H9 (cell line): ENCODE results near the gene PC. TPM values are rescaled to one million over a fixed set of nuclear protein-coding genes. Genes with fewer than 3 reads are reported as not detected.

Experiments used
- DNase-seq: peaks from one replicate; pipeline ENCODE4 v3.0.0-alpha.2; 2017
- H2AFZ ChIP-seq: one replicate; pipeline ENCODE4 v1.6.1; 2013; ENCODE audit warnings: mild to moderate bottlenecking, low read length, control low read depth, moderate library complexity
- H2AK5ac ChIP-seq: 2 replicates; pipeline ENCODE4 v1.6.1; 2013; ENCODE audit warnings: low read length, control low read depth, mixed read lengths; ENCODE audit not compliant: insufficient read length
- H2BK120ac ChIP-seq: one replicate; pipeline ENCODE4 v1.6.1; 2013; ENCODE audit warnings: low read depth, mild to moderate bottlenecking, low read length, control low read depth, inconsistent platforms; ENCODE audit not compliant: poor library complexity, severe bottlenecking
- H2BK12ac ChIP-seq: 2 replicates; pipeline ENCODE4 v1.6.1; 2013; ENCODE audit warnings: low read length, control low read depth, mixed read lengths, low read depth; ENCODE audit not compliant: insufficient read length
- H2BK15ac ChIP-seq: 2 replicates; pipeline ENCODE4 v1.6.1; 2013; ENCODE audit warnings: low read depth, low read length, control low read depth
- H2BK20ac ChIP-seq: one replicate; pipeline ENCODE4 v1.6.1; 2013; ENCODE audit warnings: low read depth, mild to moderate bottlenecking, low read length, control low read depth, inconsistent platforms; ENCODE audit not compliant: poor library complexity, severe bottlenecking
- H2BK5ac ChIP-seq: 2 replicates; pipeline ENCODE4 v1.6.1; 2013; ENCODE audit warnings: low read length, control low read depth, mixed read lengths; ENCODE audit not compliant: insufficient read length
- H3K14ac ChIP-seq: 2 replicates; pipeline ENCODE4 v1.6.1; 2013; ENCODE audit warnings: low read length, control low read depth; ENCODE audit not compliant: insufficient read depth
- H3K18ac ChIP-seq: 2 replicates; pipeline ENCODE4 v1.6.1; 2013; ENCODE audit warnings: low read depth, mild to moderate bottlenecking, mixed read lengths, low read length, control low read depth; ENCODE audit not compliant: insufficient read length
- H3K23ac ChIP-seq: 2 replicates; pipeline ENCODE4 v1.6.1; 2013; ENCODE audit warnings: low read length, control low read depth, mixed read lengths, low read depth; ENCODE audit not compliant: insufficient read length
- H3K23me2 ChIP-seq: 2 replicates; pipeline ENCODE4 v1.6.1; 2013; ENCODE audit warnings: low read depth, mild to moderate bottlenecking, mixed read lengths, low read length, control low read depth; ENCODE audit not compliant: insufficient read length, poor library complexity, severe bottlenecking
- H3K27ac ChIP-seq: 2 replicates; pipeline ENCODE4 v1.5.1; 2013; ENCODE audit warnings: low read length, control low read depth, mixed read lengths, low read depth; ENCODE audit not compliant: insufficient read length
- H3K27me3 ChIP-seq: 2 replicates; pipeline ENCODE4 v1.6.1; 2013; ENCODE audit warnings: low read length, control low read depth, inconsistent platforms; ENCODE audit not compliant: insufficient read depth
- H3K4ac ChIP-seq: 2 replicates; pipeline ENCODE4 v1.6.1; 2013; ENCODE audit warnings: low read depth, mild to moderate bottlenecking, control low read depth, inconsistent platforms, low read length, moderate library complexity
- H3K4me1 ChIP-seq: 2 replicates; pipeline ENCODE4 v1.6.1; 2013; ENCODE audit warnings: low read length, control low read depth, inconsistent platforms; ENCODE audit not compliant: insufficient read depth
- H3K4me2 ChIP-seq: 2 replicates; pipeline ENCODE4 v1.6.1; 2013; ENCODE audit warnings: low read length, control low read depth, mixed read lengths; ENCODE audit not compliant: insufficient read length, insufficient read depth
- H3K56ac ChIP-seq: 2 replicates; pipeline ENCODE4 v1.6.1; 2013; ENCODE audit warnings: low read depth, mild to moderate bottlenecking, mixed read lengths, low read length, control low read depth; ENCODE audit not compliant: insufficient read length
- H3K79me1 ChIP-seq: 2 replicates; pipeline ENCODE4 v1.6.1; 2013; ENCODE audit warnings: low read depth, mild to moderate bottlenecking, moderate library complexity, low read length, control low read depth, inconsistent platforms; ENCODE audit not compliant: insufficient read depth, poor library complexity, severe bottlenecking
- H3K79me2 ChIP-seq: 2 replicates; pipeline ENCODE4 v1.6.1; 2013; ENCODE audit warnings: low read length, control low read depth, inconsistent platforms; ENCODE audit not compliant: insufficient read depth
- H3K9ac ChIP-seq: 2 replicates; pipeline ENCODE4 v1.6.1; 2013; ENCODE audit warnings: low read length, control low read depth, mixed read lengths; ENCODE audit not compliant: insufficient read length; ENCODE audit errors: extremely low read depth
- H3K9me3 ChIP-seq: one replicate; pipeline ENCODE4 v1.6.1; 2013; ENCODE audit warnings: low read depth, low read length, inconsistent platforms; ENCODE audit not compliant: control insufficient read depth
- H3T11ph ChIP-seq: one replicate; pipeline ENCODE4 v1.6.1; 2013; ENCODE audit warnings: mild to moderate bottlenecking, low read length, control low read depth, inconsistent platforms
- H4K20me1 ChIP-seq: one replicate; pipeline ENCODE4 v1.6.1; 2013; ENCODE audit not compliant: control insufficient read depth, insufficient read length, insufficient read depth
- H4K5ac ChIP-seq: 2 replicates; pipeline ENCODE4 v1.6.1; 2013; ENCODE audit warnings: low read depth, mild to moderate bottlenecking, mixed read lengths, low read length, control low read depth; ENCODE audit not compliant: insufficient read length
- H4K8ac ChIP-seq: replicated peaks from 2 replicates; pipeline ENCODE4 v1.6.1; 2013; ENCODE audit warnings: low read length, control low read depth, mixed read lengths, low read depth; ENCODE audit not compliant: insufficient read length
- H4K91ac ChIP-seq: 2 replicates; pipeline ENCODE4 v1.6.1; 2013; ENCODE audit warnings: low read depth, mild to moderate bottlenecking, moderate library complexity, mixed read lengths, low read length, control low read depth; ENCODE audit not compliant: insufficient read length
- H3K27ac Mint-ChIP-seq, 3 experiments: 2 replicates in 2 of 3; 3 replicates in 1 of 3; pipeline ENCODE4 v1.8.0; 2020 to 2021; ENCODE audit warnings: mixed read lengths in 3 of 3, mild to moderate bottlenecking in 1 of 3, moderate library complexity in 1 of 3
- H3K27me3 Mint-ChIP-seq: 2 replicates; pipeline ENCODE4 v1.8.0; 2021; ENCODE audit warnings: low read depth, mild to moderate bottlenecking, moderate library complexity, mixed read lengths
- H3K36me3 Mint-ChIP-seq, 3 experiments: 2 replicates in 2 of 3; 3 replicates in 1 of 3; pipeline ENCODE4 v1.8.0; 2020 to 2021; ENCODE audit warnings: low read depth in 3 of 3, mixed read lengths in 3 of 3; ENCODE audit not compliant: insufficient read depth in 1 of 3
- H3K4me1 Mint-ChIP-seq, 2 experiments: 2 replicates each; pipeline ENCODE4 v1.8.0; 2020; ENCODE audit warnings: mixed read lengths in 2 of 2
- H3K4me3 Mint-ChIP-seq, 2 experiments: 2 replicates in 1 of 2; 3 replicates in 1 of 2; pipeline ENCODE4 v1.8.0; 2020 to 2021; ENCODE audit warnings: mild to moderate bottlenecking in 2 of 2, mixed read lengths in 2 of 2, moderate library complexity in 1 of 2
- H3K9me3 Mint-ChIP-seq, 2 experiments: 2 replicates in 1 of 2; 3 replicates in 1 of 2; pipeline ENCODE4 v1.8.0; 2020; ENCODE audit warnings: mild to moderate bottlenecking in 2 of 2, mixed read lengths in 2 of 2, moderate library complexity in 1 of 2
- WGBS: extraction: QIAGEN DNeasy Blood & Tissue Kit; methylation state at CpG from one replicate; pipeline ENCODE4 v1.1.7; 2013; ENCODE audit warnings: missing lambda C conversion rate, low lambda C conversion rate, mixed read lengths; ENCODE audit not compliant: insufficient read length; ENCODE audit errors: extremely low coverage; 5-methylcytosine and 5-hydroxymethylcytosine counted together
- total RNA-seq: library from RNA; stranded (reverse); gene quantifications from 2 replicates; pipeline ENCODE4 v1.2.1, GENCODE V29; 2021
- TF ChIP-seq, protein P1 (sequence below): fragments of 200-600 bp; sonication (generic); conservative IDR thresholded peaks from 3 replicates; pipeline ENCODE4 v1.8.0; 2021; ENCODE audit warnings: antibody characterized with exemption, mild to moderate bottlenecking

The PC gene
- total RNA-seq, 1 experiment from 2014 or later = 32.6 TPM

DNA sequence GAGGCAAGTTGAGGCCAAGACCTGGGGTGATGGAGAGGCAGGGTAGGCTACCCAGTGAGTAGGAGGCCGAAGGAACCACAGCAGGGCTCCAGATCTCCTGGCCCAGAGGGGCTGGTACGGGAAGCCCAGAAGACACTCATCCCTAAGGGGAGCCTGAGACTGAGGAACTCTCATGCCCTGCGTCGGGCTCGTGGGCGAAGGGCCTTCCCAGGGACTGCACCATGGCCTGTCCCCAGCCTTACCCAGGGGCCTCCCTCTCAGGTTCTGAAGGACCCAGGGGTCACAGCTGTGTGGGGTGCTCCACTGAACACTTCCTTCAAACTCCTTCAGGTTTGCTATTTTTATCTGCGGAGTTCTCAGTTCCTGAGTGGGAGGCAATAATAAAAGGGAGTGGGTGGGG, 48.9 kb upstream of the PC start:
- no peak overlapping the region for H3K23ac ChIP-seq
- no peak overlapping the region for H4K91ac ChIP-seq
- H3K4me2 ChIP-seq = peak overlapping the region; percentile 3
- no peaks in the 10 kb centered on the region; the same call in none of the 2 replicates for H3K27me3 Mint-ChIP-seq
- no CpG with 5 or more reads among the region's 7 CpGs for WGBS
- H2BK5ac ChIP-seq = no peak overlapping the region
- H3K18ac ChIP-seq = no peak overlapping the region
- H2BK20ac ChIP-seq = no peak overlapping the region
- no peak overlapping the region for H2AK5ac ChIP-seq
- H3K56ac ChIP-seq = no peak overlapping the region
- no peaks in the 10 kb centered on the region for H3K27me3 ChIP-seq
- TF ChIP-seq, protein P1, sequence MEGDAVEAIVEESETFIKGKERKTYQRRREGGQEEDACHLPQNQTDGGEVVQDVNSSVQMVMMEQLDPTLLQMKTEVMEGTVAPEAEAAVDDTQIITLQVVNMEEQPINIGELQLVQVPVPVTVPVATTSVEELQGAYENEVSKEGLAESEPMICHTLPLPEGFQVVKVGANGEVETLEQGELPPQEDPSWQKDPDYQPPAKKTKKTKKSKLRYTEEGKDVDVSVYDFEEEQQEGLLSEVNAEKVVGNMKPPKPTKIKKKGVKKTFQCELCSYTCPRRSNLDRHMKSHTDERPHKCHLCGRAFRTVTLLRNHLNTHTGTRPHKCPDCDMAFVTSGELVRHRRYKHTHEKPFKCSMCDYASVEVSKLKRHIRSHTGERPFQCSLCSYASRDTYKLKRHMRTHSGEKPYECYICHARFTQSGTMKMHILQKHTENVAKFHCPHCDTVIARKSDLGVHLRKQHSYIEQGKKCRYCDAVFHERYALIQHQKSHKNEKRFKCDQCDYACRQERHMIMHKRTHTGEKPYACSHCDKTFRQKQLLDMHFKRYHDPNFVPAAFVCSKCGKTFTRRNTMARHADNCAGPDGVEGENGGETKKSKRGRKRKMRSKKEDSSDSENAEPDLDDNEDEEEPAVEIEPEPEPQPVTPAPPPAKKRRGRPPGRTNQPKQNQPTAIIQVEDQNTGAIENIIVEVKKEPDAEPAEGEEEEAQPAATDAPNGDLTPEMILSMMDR = no peak
- no peaks in the 10 kb centered on the region for H3K79me1 ChIP-seq
- no peak overlapping the region for H2BK15ac ChIP-seq
- H3K4me1 ChIP-seq = peaks cover 2% of the 10 kb centered on the region; the same call in 1 of the 2 replicates
- H3K9me3 ChIP-seq = no peaks in the 10 kb centered on the region
- H3K4me1 Mint-ChIP-seq = peaks cover 24 to 32% of the 10 kb centered on the region in 2 experiments
- no peak overlapping the region for H2BK12ac ChIP-seq
- no peak overlapping the region for H2BK120ac ChIP-seq
- H3K27ac Mint-ChIP-seq = peak overlapping the region in 1 of 3 experiments; percentile 87; a peak in 1 of 7 replicates
- H3K9ac ChIP-seq = no peak overlapping the region
- H3K14ac ChIP-seq = 0 out of 2 replicates have a peak overlapping the region, but pooled peaks have one; percentile 7
- no peaks in the 10 kb centered on the region; a peak in 1 of 5 replicates for H3K9me3 Mint-ChIP-seq
- H3K4ac ChIP-seq = no peak overlapping the region
- no peak for DNase-seq
- peaks cover 0 to 4% (median 0%) of the 10 kb centered on the region in 3 experiments; a peak in 4 of 7 replicates for H3K36me3 Mint-ChIP-seq
- H4K5ac ChIP-seq = peak overlapping the region; percentile 25
- H4K8ac ChIP-seq = peak overlapping the region; percentile 25
- no peak overlapping the region for H3K27ac ChIP-seq
- no peak overlapping the region for H2AFZ ChIP-seq
- H3K79me2 ChIP-seq = no peaks in the 10 kb centered on the region
- no peaks in the 10 kb centered on the region for H4K20me1 ChIP-seq
- no peak overlapping the region for H3K4me3 Mint-ChIP-seq
- H3K23me2 ChIP-seq = no peaks in the 10 kb centered on the region
- H3T11ph ChIP-seq = no peak overlapping the region
